ENCODE data around the gene OR7C1.
A peak's percentile ranks its signal among the peaks of the same experiment; 100 is the strongest.

Gene OR7C1

DNA sequence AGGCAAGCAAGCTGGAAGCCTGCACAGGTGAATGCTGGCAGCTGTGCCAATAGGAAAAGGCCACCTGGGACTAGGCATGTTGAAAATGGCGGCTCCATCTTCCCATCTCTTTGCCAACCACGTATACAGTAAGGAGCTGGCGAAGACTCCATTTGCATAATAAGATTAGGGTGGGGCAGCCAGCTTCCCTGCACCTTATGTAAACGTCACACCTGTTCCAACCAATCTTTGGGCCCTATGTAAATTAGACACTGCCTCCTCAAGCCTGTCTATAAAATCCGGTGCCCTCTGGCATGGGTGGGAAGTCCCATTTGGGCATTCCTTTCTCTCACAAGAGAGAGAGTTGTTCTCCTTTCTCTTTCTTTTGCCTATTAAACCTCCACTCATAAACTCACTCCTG, 73.4 kb downstream of the OR7C1 start:
- no peaks in the 10 kb centered on the region for H3K36me3 ChIP-seq (ENCODE audit: control insufficient read depth, insufficient read depth, low read length)

DNA sequence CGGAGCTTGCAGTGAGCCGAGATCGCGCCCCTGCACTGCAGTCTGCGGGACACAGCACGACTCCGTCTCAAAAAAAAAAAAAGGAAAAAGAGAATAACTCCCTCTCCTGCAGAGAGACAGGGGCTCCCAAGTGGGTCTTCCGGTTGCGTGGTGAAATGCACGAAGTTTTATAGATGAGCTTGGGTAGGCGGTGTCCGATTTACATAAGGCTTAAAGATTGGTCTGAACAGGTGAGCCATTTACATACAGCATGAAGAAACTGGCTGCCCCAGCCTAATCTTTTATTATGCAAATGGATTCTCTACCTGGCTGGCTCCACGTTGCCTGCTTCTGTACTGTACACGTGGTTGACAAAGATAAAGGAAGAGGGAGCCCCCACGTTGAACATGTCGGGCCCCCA, 76.2 kb downstream of the OR7C1 start:
- peak overlapping the region; percentile 45 for H3K4me3 ChIP-seq (ENCODE audit: low read depth, low read length)
- peak overlapping the region; percentile 65 for H3K9ac ChIP-seq (ENCODE audit: low read depth, low read length)
- H3K4me1 ChIP-seq (ENCODE audit: control insufficient read depth, insufficient read depth, low read length) = no peaks in the 10 kb centered on the region
- no peaks in the 10 kb centered on the region for H3K27me3 ChIP-seq (ENCODE audit: control insufficient read depth, insufficient read depth, low read length)
- no peaks in the 10 kb centered on the region for H3K9me3 ChIP-seq (ENCODE audit: control insufficient read depth, insufficient read depth, low read length)
- H3K36me3 ChIP-seq (ENCODE audit: control insufficient read depth, insufficient read depth, low read length) = no peaks in the 10 kb centered on the region

More for the DNA sequence above, 73.4 kb downstream of the OR7C1 start:
- Histone ChIP-seq H3K4me3 (ENCODE audit: low read depth, low read length) (no peak overlapping the region), H3K4me1 (ENCODE audit: control insufficient read depth, insufficient read depth, low read length) (no peaks in the 10 kb centered on the region), H3K27me3 (ENCODE audit: control insufficient read depth, insufficient read depth, low read length) (no peaks in the 10 kb centered on the region), H3K9me3 (ENCODE audit: control insufficient read depth, insufficient read depth, low read length) (no peaks in the 10 kb centered on the region), H3K9ac (ENCODE audit: low read depth, low read length) (no peak overlapping the region)

DNA sequence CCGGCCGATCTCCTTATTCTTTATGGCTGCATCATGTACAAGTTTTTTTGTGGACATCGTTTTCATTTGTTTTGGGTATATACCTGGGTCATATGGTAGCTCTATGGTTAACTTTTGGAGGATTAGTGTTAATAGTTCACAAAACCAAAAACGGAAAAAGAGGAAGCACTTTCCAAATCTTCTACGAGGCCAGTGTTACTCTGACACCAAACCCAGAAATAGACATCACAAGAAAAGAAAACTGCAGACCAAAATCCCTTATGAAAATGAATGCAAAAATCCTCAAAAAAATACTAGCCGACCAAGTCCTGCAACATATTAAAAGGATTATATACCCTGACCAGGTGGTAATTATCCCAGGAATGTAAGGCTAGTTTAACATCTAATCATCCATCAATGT, 86.4 kb downstream of the OR7C1 start:
- H3K9ac ChIP-seq (ENCODE audit: low read depth, low read length) = no peak overlapping the region
- H3K9me3 ChIP-seq (ENCODE audit: control insufficient read depth, insufficient read depth, low read length) = no peaks in the 10 kb centered on the region
- H3K4me1 ChIP-seq (ENCODE audit: control insufficient read depth, insufficient read depth, low read length) = no peaks in the 10 kb centered on the region
- no peaks in the 10 kb centered on the region for H3K27me3 ChIP-seq (ENCODE audit: control insufficient read depth, insufficient read depth, low read length)
- H3K36me3 ChIP-seq (ENCODE audit: control insufficient read depth, insufficient read depth, low read length) = peaks cover 2% of the 10 kb centered on the region
- H3K4me3 ChIP-seq (ENCODE audit: low read depth, low read length) = no peak overlapping the region
